Motor neuron (in vitro differentiated cells): ENCODE measurements around the gene IFIT3. TPM values are rescaled to one million over a fixed set of nuclear protein-coding genes. Genes with fewer than 3 reads are reported as not detected.

Source experiments
- ATAC-seq, 8 experiments: fragments of 200-7000 bp; cut with Tn5 transposase; replicated peaks in 6 of 8; 2 replicates each; pipeline ENCODE4 v1.8.0; 2021; ENCODE audit warnings: mild to moderate bottlenecking in 8 of 8, moderate library complexity in 8 of 8
- H3K27ac ChIP-seq, 2 donors: fragments of 250-450 bp; sonication (Bioruptor Pico); 2 replicates each; pipeline ENCODE4 v1.9.0; 2021; ENCODE audit warnings: antibody characterized with exemption in 2 of 2, mild to moderate bottlenecking in 2 of 2, moderate library complexity in 1 of 2
- H3K4me1 ChIP-seq, 2 donors: fragments of 250-450 bp; sonication (Bioruptor Pico); replicated peaks in 1 of 2; 2 replicates each; pipeline ENCODE4 v1.6.1; 2021; ENCODE audit warnings: antibody characterized with exemption in 2 of 2, mild to moderate bottlenecking in 2 of 2, moderate library complexity in 1 of 2
- H3K4me3 ChIP-seq, 5 donors: fragments of 250-450 bp; sonication (Bioruptor Pico); 2 replicates each; pipeline ENCODE4 v1.9.0; 2021; ENCODE audit warnings: antibody characterized with exemption in 5 of 5, mild to moderate bottlenecking in 5 of 5, moderate library complexity in 4 of 5
- WGBS, 10 experiments: fragments of 450-650 bp; shearing (Covaris generic); methylation state at CpG; one replicate each; pipeline ENCODE4 v1.0.0; 2022; 5-methylcytosine and 5-hydroxymethylcytosine counted together
- in situ Hi-C, 9 experiments: fragments of 400-800 bp; cut with MboI; loops; one replicate each; pipeline ENCODE4 v1.15.0; 2021; ENCODE audit warnings: low sequenced_read_pairs in 9 of 9, low pct_unique_long_range_greater_than_20kb in 2 of 9; ENCODE audit not compliant: unreplicated experiment in 9 of 9
- total RNA-seq, 8 experiments: library from RNA; unstranded; fragments of 300-600 nt; gene quantifications; 2 replicates each; pipeline versions ENCODE4 v1.2.3 to v1.2.4, GENCODE V29; 2022

The IFIT3 gene
- total RNA-seq, 8 experiments from 2014 or later, result 0.65 to 240 (median 15.1) TPM

- in situ Hi-C loops, result no loop called here
- ATAC-seq, result peak in 2 of 8 experiments; percentile 2 to 4
- Histone ChIP-seq H3K4me3 (no peak overlapping the region), H3K4me1 (peaks cover 9 to 20% of the 10 kb centered on the region in 2 donors), H3K27ac (no peak overlapping the region)
- WGBS, 10 experiments, result 43 to 100% (median 66%) methylated on average over 1 of the region's 1 CpG; no CpG with 5 or more reads in 4 of the 10 experiments
These were observed 29.3 kb downstream of the IFIT3 start for GRCh38 chr10:89357096-89357495.

- Histone ChIP-seq H3K4me3 (no peak overlapping the region), H3K27ac (no peak overlapping the region), H3K4me1 (peaks cover 4 to 11% of the 10 kb centered on the region in 2 donors)
- 88 to 100% (median 94%) methylated on average over 1 to 2 of the region's 2 CpGs; no CpG with 5 or more reads in 3 of the 10 experiments for whole genome bisulfite sequencing, 10 experiments
- ATAC-seq, result no peak
- in situ Hi-C loops, result no loop called here
These were observed 30.2 kb downstream of the IFIT3 start for GRCh38 chr10:89357975-89358374.

DNA sequence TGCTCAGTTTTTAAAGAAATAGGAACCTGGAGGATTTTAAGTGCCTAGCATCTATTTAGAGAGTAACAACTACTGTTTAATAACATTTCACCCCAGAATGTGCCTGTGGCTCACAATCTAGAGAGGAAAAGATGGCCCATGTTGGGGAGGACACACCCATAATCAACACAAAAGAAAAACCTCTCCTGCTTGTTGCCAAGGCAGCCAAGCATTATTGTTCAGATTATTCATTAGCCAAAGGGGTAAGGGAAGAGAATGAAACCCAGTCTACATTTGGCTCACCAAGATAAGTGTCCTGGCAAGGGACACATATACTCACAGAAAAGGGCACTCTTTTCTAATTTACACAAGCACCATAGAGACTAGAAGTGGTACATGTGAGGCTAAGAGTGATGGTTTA, 32.4 kb downstream of the IFIT3 start:
- H3K4me3 ChIP-seq, result no peak overlapping the region
- peaks cover 6 to 11% of the 10 kb centered on the region in 2 donors for H3K4me1 ChIP-seq
- ATAC-seq, result peak in 6 of 8 experiments; percentile 11 to 47 (median 25)
- in situ Hi-C loops, result no loop called here
- H3K27ac ChIP-seq, result no peak overlapping the region

DNA sequence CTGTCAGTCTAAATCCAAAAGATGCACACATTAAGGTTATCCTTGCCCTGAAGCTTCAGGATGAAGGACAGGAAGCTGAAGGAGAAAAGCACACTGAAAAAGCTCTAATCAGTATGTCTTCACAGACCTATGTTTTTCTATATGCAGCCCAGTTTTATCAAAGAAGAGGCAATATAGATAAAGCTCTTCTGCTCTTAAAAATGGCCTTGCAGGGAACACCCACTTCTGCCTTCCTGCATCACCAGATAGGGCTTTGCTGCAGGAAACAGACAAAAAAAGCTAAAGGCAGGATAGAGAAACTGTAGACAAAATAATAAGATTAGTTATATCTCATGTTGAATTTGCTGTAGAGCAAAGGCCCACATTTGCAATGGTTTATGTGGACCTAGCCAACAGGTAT, 35.1 kb downstream of the IFIT3 start:
- in situ Hi-C loops, result no loop called here
- ATAC-seq, result no peak
- H3K4me1 ChIP-seq, result peaks cover 7 to 9% of the 10 kb centered on the region in 2 donors

GRCh38 chr10:89363729-89364442, 36.1 kb downstream of the IFIT3 start:
- Histone ChIP-seq H3K27ac (no peak overlapping the region), H3K4me3 (no peak overlapping the region), H3K4me1 (peaks cover 10 to 17% of the 10 kb centered on the region in 2 donors)
- no peak for ATAC-seq
- in situ Hi-C loops, result no loop called here
- 60 to 97% (median 83%) methylated on average over 1 to 5 of the region's 6 CpGs; no CpG with 5 or more reads in 3 of the 10 experiments for WGBS, 10 experiments

More for the DNA sequence above, 35.1 kb downstream of the IFIT3 start:
- H3K27ac ChIP-seq, result no peak overlapping the region
- no peak overlapping the region for H3K4me3 ChIP-seq

DNA sequence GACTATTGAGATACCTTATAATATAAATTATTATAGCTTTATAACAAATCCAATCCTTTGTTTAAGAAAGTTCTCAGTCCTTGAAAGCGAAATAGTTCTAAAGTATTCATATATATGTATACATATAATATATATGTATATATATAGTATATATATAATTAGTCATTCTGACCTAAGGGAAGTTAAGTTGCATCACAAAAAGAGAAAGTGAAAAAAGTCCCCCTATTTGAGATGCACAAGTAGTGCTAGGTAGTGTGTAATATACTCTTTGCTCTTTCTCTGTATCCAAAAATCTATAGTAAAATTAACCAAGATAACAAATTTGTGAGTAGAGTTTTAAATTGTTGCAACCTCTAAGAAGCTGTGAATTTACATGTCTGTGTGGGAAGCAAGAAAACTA, 36.7 kb downstream of the IFIT3 start:
- in situ Hi-C loops, result no loop called here
- 20 to 100% (median 86%) methylated on average over 1 of the region's 1 CpG; no CpG with 5 or more reads in 1 of the 10 experiments for WGBS, 10 experiments
- ATAC-seq, result no peak
- Histone ChIP-seq H3K4me1 (peaks cover 10 to 23% of the 10 kb centered on the region in 2 donors), H3K4me3 (no peak overlapping the region), H3K27ac (no peak overlapping the region)

GRCh38 chr10:89367529-89367928, 39.7 kb downstream of the IFIT3 start:
- in situ Hi-C loops, result no loop called here
- peak in 5 of 8 experiments; percentile 79 to 88 (median 81) for ATAC-seq
- Histone ChIP-seq H3K4me3 (no peak overlapping the region), H3K27ac (peak overlapping the region; percentile 13 to 38), H3K4me1 (peaks cover 5 to 19% of the 10 kb centered on the region in 2 donors)
- WGBS, 10 experiments, result 20 to 80% (median 51%) methylated on average over 1 to 4 of the region's 4 CpGs; no CpG with 5 or more reads in 2 of the 10 experiments

GRCh38 chr10:89368129-89368528, 40.3 kb downstream of the IFIT3 start:
- WGBS, 10 experiments, result 0 to 63% (median 36%) methylated on average over 1 of the region's 1 CpG; no CpG with 5 or more reads in 5 of the 10 experiments
- Histone ChIP-seq H3K27ac (peak overlapping the region in 1 of 2 donors; percentile 38), H3K4me3 (no peak overlapping the region), H3K4me1 (peaks cover 5 to 19% of the 10 kb centered on the region in 2 donors)
- peak in 3 of 8 experiments; percentile 55 to 76 (median 56) for ATAC-seq
- in situ Hi-C loops, result no loop called here

GRCh38 chr10:89369156-89370105, 41.6 kb downstream of the IFIT3 start:
- Histone ChIP-seq H3K4me1 (peaks cover 12 to 26% of the 10 kb centered on the region in 2 donors), H3K4me3 (no peak overlapping the region), H3K27ac (no peak overlapping the region)
- peak in 7 of 8 experiments; percentile 22 to 69 (median 45) for ATAC-seq
- in situ Hi-C loops, result no loop called here
- 23 to 90% (median 71%) methylated on average over 2 to 5 of the region's 5 CpGs; no CpG with 5 or more reads in 2 of the 10 experiments for WGBS, 10 experiments

DNA sequence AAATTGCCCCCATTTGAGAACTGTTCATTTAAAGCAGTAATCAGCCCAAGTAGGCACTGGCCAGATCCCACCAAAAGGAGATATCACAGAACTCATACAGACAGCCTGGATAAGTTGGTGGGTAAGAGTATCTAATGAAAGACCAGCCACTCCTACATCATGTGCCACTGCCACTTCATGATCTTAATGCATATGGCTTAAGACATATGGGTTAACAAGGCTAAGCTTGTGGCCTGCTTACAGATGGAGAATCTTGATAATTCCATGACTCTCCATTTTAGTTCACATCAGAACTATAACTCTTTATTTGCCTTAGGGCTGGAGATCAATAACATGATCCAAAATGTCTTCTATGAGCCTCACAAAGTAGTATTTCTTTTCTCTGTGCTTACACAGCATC, 43.3 kb downstream of the IFIT3 start:
- Histone ChIP-seq H3K4me1 (peaks cover 14 to 27% of the 10 kb centered on the region in 2 donors), H3K4me3 (no peak overlapping the region), H3K27ac (no peak overlapping the region)
- ATAC-seq, result no peak
- in situ Hi-C loops, result no loop called here

DNA sequence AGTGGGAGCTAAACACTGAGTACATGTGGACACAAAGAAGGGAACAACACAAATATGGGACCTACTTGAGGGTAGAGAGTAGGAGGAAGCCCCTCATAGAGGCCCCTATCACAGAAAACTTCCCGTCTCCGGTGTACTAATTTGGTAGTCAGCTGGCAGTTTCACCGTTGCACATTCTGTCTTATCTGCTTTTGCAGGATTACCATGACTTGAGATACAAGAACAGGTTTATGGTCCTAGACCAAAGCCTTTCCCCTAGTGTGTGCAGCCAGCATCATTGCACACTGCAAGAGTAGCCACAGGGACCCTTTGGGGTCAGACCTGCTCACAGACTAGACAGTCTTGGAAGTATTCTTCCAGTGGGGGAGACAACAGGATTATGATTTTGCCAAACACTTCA, 44.2 kb downstream of the IFIT3 start:
- H3K4me3 ChIP-seq, result no peak overlapping the region
- in situ Hi-C loops, result no loop called here
- whole genome bisulfite sequencing, 10 experiments, result 80 to 100% (median 100%) methylated on average over 1 to 2 of the region's 3 CpGs; no CpG with 5 or more reads in 4 of the 10 experiments
- peaks cover 14 to 27% of the 10 kb centered on the region in 2 donors for H3K4me1 ChIP-seq
- no peak for ATAC-seq
- H3K27ac ChIP-seq, result no peak overlapping the region

- WGBS, 10 experiments, result 0 to 92% (median 52%) methylated on average over 1 to 3 of the region's 3 CpGs; no CpG with 5 or more reads in 2 of the 10 experiments
- Histone ChIP-seq H3K4me3 (no peak overlapping the region), H3K27ac (no peak overlapping the region), H3K4me1 (peaks cover 9 to 14% of the 10 kb centered on the region in 2 donors)
- ATAC-seq, result peak; percentile 87 to 97 (median 95)
- in situ Hi-C loops, result no loop called here
These were observed 46.3 kb downstream of the IFIT3 start for GRCh38 chr10:89373916-89374711.
